BJ (cell line): ENCODE measurements around the gene DDHD1. TPM values are rescaled to one million over a fixed set of nuclear protein-coding genes. Genes with fewer than 3 reads are reported as not detected.

Experiments
- CTCF ChIA-PET: fragments of 350-600 bp; formaldehyde crosslinking; extraction: SDS; loops from one replicate; lab custom pipeline; 2021; ENCODE audit warnings: antibody characterized with exemption, inconsistent platforms; lab: Yijun Ruan, JAX
- POLR2A ChIA-PET: fragments of 300-600 bp; sonication (Branson Sonifier 250); formaldehyde crosslinking; extraction: SDS; loops from one replicate; lab custom pipeline; 2021; ENCODE audit warnings: antibody characterized with exemption; lab: Charles Lee
- DNase-seq: peaks from one replicate; pipeline ENCODE4 v3.0.0-alpha.2; 2011; ENCODE audit warnings: low read depth
- H3K27me3 ChIP-seq: 2 replicates; pipeline ENCODE4 v1.6.0; 2011; ENCODE audit warnings: low read length; ENCODE audit not compliant: control insufficient read depth, insufficient read depth
- H3K36me3 ChIP-seq: 2 replicates; pipeline ENCODE4 v1.5.1; 2011; ENCODE audit warnings: low read length; ENCODE audit not compliant: control insufficient read depth, insufficient read depth
- H3K4me3 ChIP-seq: 2 replicates; pipeline ENCODE4 v1.5.1; 2011; ENCODE audit warnings: low read depth, mild to moderate bottlenecking, control low read depth, low read length
- polyA plus RNA-seq: library from polyadenylated mRNA; depleted of rRNA; stranded (reverse); fragments of >200 nt; gene quantifications from 2 replicates; pipeline ENCODE4 v1.2.3, GENCODE V29; 2011
- TF ChIP-seq, protein P1 (sequence below): IDR thresholded peaks from 2 replicates; pipeline ENCODE4 v1.5.1; 2011; ENCODE audit warnings: low read depth, mild to moderate bottlenecking, control low read depth, inconsistent platforms, low read length, moderate library complexity; ENCODE audit not compliant: insufficient read depth

Gene DDHD1
- polyA plus RNA-seq, 1 experiment: 4.1 TPM

DNA sequence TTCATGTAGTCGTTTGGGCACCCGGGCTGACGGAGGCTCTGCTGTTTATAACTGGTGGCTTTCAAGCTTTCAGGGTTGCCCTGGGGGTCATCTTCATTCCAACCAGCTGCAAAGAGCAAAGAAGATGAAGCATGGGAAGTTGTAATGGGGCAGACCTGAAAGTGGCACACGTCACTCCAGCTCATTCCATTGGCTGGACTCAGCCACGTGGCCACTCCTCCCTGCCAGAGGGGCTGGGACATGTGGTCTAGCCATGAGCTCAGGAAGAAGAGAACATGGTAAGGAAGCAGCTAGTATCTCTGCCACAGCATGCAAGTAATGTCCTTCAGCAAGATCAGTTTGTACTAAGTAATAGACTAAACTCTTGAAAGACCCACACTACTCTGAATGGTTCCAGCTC lies 150.5 kb downstream of the DDHD1 start:
- DNase-seq: no peak
- H3K36me3 ChIP-seq: no peaks in the 10 kb centered on the region
- H3K27me3 ChIP-seq: no peaks in the 10 kb centered on the region
- H3K4me3 ChIP-seq: no peak overlapping the region
- CTCF ChIA-PET: interaction anchor here (0.7 to 1.3 kb wide), 5 partner anchors 10 to 52 kb away, joined by 3 to 5 read pairs (median 3); no protein-coding TSS in a partner anchor
- POLR2A ChIA-PET: interaction anchor here (0.6 kb wide), 1 partner anchor 211 kb away, joined by 5 read pairs; no protein-coding TSS in a partner anchor
- TF ChIP-seq, protein P1, sequence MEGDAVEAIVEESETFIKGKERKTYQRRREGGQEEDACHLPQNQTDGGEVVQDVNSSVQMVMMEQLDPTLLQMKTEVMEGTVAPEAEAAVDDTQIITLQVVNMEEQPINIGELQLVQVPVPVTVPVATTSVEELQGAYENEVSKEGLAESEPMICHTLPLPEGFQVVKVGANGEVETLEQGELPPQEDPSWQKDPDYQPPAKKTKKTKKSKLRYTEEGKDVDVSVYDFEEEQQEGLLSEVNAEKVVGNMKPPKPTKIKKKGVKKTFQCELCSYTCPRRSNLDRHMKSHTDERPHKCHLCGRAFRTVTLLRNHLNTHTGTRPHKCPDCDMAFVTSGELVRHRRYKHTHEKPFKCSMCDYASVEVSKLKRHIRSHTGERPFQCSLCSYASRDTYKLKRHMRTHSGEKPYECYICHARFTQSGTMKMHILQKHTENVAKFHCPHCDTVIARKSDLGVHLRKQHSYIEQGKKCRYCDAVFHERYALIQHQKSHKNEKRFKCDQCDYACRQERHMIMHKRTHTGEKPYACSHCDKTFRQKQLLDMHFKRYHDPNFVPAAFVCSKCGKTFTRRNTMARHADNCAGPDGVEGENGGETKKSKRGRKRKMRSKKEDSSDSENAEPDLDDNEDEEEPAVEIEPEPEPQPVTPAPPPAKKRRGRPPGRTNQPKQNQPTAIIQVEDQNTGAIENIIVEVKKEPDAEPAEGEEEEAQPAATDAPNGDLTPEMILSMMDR: no peak

DNA sequence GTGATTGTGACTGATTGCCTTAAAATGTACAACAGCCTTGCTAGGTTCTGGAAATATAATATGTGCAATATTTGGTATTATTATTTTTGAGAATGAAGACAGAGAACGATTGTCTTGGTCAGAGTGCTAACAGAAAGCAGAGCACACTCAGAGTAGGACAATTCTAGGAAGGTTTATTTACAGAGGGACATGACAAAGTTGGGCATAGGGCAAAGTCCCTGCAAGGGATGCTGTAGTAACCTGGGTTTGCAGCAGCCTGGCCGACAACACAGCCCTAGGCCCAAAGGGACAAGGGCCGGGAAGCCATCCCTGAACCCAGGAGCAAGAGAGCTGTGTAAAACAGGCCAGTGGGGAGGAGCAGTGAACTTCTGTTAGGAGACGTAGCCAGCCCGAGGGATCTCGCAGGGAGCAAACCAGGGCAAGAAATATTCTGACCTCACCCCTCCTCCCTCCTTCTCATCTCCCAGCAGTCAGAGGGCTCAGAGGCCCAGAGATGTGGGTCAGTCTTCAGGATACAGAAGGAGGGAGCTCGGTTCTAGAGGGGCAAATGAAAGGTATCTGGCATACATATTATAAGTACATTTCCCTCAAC lies 151.2 kb downstream of the DDHD1 start:
- TF ChIP-seq, protein P1: no peak
- no peak overlapping the region for H3K4me3 ChIP-seq
- ChIA-PET POLR2A (interaction anchor here (0.6 kb wide), 1 partner anchor 210 kb away, joined by 5 read pairs; no protein-coding TSS in a partner anchor), CTCF (interaction anchor here (1.1 to 1.3 kb wide), 3 partner anchors 9 to 50 kb away, joined by 3 to 5 read pairs (median 3); no protein-coding TSS in a partner anchor)
- H3K27me3 ChIP-seq: no peaks in the 10 kb centered on the region
- no peaks in the 10 kb centered on the region for H3K36me3 ChIP-seq
- DNase-seq: no peak

DNA sequence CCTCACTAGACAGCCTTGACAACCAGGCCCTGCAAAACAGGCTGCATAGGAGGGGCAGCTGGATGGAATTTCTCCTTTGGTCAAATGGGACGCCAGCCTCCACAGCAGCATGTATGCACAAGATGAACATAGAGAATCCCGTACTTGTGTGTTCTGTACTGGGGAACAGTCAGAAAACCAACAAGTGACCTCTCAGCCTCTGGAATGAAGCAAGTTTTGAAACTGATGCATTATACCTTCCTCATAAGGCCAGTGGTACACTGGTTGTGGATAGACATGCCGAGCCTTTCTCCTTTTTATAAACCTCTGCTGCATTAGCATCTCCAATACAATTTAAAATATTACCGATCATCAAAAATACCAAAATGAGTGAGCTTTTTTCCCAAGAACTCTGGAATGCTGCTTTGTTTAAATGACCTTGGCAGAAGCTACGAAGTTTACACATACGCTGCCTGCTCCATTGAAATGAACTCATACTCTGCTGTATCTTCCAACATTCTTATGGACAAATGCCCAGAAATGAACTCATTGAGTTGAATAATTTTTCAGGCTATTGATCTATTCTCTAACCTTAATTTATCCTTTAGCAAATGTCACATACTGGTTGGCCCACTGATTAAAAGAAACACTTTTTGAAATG lies 154.6 kb downstream of the DDHD1 start:
- ChIA-PET POLR2A (no interaction called here), CTCF (interaction anchor here (0.6 kb wide), 1 partner anchor 11 kb away, joined by 3 read pairs; no protein-coding TSS in a partner anchor)
- DNase-seq: no peak
- no peak overlapping the region for H3K4me3 ChIP-seq
- TF ChIP-seq, protein P1: no peak
- no peaks in the 10 kb centered on the region for H3K36me3 ChIP-seq
- H3K27me3 ChIP-seq: no peaks in the 10 kb centered on the region

DNA sequence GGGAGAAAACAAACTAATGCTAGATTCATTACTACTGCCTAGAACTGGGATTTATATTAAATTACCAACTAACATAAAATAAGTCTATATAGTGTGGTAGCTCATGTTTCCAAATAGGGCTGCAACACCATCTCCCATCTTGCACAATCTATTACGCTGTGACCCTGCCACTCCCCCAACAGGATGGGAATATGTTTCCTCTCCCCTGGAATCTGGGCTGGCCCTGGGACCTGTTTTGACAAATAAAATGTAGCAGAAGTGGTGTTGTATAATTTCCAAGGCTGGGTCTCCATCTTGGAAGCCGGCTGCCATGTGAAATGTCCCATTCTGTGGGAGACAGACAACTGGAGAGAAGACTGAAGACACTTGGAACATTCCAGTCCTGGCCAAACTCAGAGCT lies 156.6 kb downstream of the DDHD1 start:
- H3K27me3 ChIP-seq: no peaks in the 10 kb centered on the region
- TF ChIP-seq, protein P1: no peak
- H3K36me3 ChIP-seq: no peaks in the 10 kb centered on the region
- H3K4me3 ChIP-seq: no peak overlapping the region
- CTCF ChIA-PET: interaction anchor here (0.6 to 1.6 kb wide), 3 partner anchors 12 to 171 kb away, joined by 3 to 4 read pairs (median 3); no protein-coding TSS in a partner anchor
- no peak for DNase-seq
- POLR2A ChIA-PET: interaction anchor here (0.6 kb wide), 1 partner anchor 90 kb away, joined by 3 read pairs; no protein-coding TSS in a partner anchor

DNA sequence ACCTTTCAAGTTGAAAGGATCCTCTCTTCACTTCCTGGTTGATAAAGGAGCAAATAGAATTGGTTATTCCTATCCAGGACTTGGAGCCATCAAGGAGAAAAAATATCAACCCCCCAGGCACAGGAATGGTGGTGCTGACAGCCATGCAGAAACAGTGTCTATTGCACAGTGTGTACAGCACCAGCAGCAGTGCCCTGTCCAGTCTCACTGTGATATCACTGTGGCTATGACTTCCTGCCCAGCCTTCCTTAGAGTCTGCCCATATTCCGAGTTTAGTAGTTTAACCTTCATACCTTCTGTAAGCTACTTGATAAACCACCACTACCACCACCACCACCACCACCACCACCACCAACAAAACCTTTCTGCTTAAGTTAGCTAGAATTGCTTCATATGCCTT lies 157.1 kb downstream of the DDHD1 start:
- DNase-seq: no peak
- Histone ChIP-seq H3K4me3 (no peak overlapping the region), H3K36me3 (no peaks in the 10 kb centered on the region), H3K27me3 (no peaks in the 10 kb centered on the region)
- CTCF ChIA-PET: interaction anchor here (0.6 to 1.6 kb wide), 2 partner anchors 11 to 170 kb away, joined by 3 to 4 read pairs; no protein-coding TSS in a partner anchor
- POLR2A ChIA-PET: interaction anchor here (0.6 kb wide), 1 partner anchor 90 kb away, joined by 3 read pairs; no protein-coding TSS in a partner anchor
- TF ChIP-seq, protein P1: no peak
